Stimulated activated CD4-positive, alpha-beta T cell treated with anti-CD3 and anti-CD28 coated beads, Interleukin-4, amount 100 ng/mL, for 1 hour (primary cell): ENCODE measurements around the gene KCNG2.

Experiments used
- DNase-seq: peaks from one replicate; pipeline ENCODE4 v3.0.0-alpha.2; 2020

Gene KCNG2

DNA sequence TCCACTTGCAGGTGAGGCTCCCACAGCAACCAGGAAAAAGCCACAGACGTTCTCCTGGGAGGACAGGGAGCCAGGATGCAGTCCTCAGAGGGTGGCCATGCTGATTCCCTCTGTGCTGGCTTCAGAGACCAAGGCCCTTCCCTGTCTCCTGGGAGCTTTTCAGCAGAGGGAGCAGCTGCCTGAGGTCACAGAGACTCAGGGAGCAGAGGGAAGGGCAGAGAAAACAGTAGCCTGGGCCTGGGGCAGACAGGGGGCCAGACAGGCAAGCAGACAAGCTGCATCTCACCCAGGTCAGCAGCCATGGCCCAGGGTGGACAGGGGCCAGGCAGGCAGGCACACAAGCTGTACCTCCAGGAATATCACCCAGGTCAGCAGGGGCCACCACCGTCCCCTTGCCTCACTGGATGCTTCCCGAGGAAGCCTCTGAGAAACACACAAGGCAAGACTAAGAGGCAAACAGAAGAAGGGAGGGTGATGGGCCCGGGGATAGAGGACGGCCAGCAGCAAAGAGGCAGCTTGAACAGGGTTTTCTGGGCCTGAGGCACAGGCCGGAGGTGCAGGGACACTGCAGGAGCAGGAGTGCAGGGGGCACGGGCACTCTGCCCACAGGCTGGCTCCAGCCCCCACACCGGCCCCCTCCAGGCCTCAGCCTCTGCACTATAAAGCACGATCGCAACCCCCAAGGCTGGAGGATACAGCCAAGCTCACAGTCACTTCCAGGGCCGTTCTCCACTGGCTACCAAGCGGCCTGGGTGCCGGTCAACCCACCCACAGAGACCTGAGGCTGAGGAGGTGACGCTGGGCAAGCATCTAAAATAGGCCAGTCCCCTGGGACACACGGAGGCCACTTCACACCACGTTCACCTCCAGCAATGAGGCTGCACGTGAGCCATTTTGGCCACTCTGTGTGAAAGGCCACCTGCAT lies 147.6 kb downstream of the KCNG2 start:
- no peak for DNase-seq

DNA sequence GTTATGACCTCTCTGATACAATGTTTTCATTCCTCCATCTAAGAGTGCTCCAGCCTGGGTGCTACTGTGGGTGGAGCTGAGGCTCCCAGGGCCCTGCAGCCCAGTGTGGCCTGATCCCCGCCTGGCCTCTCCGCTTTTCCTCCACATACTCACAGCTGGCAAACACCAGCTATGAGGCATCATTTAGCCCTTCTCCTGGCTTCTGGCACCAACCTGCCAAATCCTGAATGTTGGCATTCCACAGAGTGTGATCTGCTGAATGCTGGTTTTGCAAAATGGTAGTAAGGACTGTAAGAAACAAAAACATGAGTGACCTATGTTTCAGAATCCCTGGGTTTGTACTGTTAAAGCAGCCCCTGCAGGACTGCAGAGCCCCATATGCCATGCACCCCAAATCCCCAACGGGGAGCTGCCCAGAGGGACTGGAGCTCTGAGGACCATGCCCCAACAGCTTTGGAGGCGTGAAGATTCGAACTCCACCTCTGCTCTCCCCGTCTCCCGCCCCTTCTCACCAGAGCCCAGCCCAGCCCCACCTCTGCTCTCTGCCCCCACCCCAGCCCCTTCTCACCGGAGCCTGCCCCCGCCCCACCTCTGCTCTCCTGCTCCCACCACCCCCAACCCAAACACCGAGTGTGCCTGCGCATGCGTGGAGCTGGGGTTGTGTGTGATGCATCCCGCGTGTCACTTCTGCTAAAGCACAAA lies 149.5 kb downstream of the KCNG2 start:
- DNase-seq: no peak

DNA sequence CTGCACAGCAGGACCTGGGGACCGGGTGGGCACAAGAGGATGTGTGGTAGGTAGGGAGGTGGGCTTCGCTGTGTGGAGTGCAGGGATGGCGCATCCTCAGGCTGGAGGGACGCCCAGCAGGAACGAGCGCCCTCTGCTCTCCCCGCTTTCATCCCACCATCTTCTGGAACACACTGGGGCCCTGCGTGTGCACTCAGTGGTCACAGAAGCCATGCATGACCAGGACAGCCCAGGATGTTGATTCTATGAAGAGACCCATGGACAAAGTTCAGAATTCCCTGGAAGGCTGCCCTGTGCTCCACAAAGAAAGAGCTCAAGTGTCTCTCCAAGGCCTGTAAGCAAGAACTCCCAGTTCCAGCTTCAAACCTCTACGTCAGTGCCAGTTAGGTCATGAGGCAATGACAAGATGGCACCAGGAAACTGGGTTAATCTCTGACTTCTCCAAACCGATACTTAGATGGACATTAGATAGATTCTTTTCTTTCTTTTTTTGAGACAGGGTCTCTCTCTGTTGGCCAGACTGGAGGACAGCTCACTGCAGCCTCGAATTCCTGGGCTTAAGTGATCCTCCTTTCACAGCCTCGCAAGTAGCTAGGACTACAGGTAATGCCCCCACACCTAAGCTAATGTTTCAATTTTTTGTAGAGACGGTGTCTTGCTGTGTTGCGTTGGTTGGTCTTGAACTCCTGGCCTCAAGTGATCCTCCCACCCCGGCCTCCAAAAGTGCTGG lies 150.3 kb downstream of the KCNG2 start:
- no peak for DNase-seq

DNA sequence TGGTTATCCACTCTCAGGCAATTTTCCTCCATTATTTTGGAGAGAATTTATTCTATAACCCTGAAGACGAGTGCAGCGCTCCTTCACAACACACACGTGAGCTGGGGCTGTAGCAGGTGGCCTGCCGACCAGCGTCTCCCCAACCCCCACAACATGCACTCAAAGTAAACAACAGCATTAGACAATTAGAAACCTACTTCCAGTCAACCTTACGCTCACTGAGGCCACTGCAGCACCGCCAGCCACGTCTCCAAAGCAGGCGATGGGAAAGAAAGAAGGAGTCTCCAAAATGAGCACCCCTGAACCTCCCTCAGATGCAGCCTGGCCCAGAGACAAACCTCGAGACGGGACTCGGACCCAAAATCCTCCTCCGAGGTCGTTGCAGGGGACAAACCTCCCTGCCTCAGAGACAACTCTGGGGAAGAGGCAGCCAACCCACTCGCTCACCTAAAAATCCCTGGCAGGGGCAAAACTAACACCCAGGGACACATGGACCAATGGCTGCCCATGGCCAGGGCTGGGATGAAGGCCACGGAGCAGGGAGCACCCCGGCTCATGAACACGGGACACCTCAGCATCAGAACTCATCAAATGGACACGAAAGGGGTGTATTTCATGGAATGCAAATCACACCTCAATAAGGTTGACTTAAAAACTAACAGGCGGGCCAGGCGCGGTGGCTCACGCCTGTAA lies 151.1 kb downstream of the KCNG2 start:
- no peak for DNase-seq
